ENCODE measurements around the gene TRUB1. TPM values are rescaled to one million over a fixed set of nuclear protein-coding genes. Genes with fewer than 3 reads are reported as not detected.
A peak's percentile ranks its signal among the peaks of the same experiment; 100 is the strongest.

The TRUB1 gene
- total and polyA plus RNA-seq, 2 of the 4 experiments (the other 2 are of a cell fraction): 9.1 to 17.9 TPM

GRCh38 chr10:114996542-114996941 is 58.5 kb downstream of the TRUB1 start:
- DNase-seq: peak; percentile 81

More at GRCh38 chr10:114996542-114996941, 58.5 kb downstream of the TRUB1 start:
- H3K4ac ChIP-seq (ENCODE audit: low read depth, low read length): no peak overlapping the region; the same call in 1 of the 2 replicates
- peak overlapping the region; percentile 63 for H2BK5ac ChIP-seq (ENCODE audit: low read depth, low read length, poor library complexity, severe bottlenecking)
- no peak overlapping the region for H3K56ac ChIP-seq (ENCODE audit: extremely low read depth, insufficient read depth, low read length)
- no CpG with 5 or more reads among the region's 4 CpGs for WGBS, 2 experiments (ENCODE audit: extremely low coverage in 2 of 2, insufficient read length in 1 of 2)
- H3K79me1 ChIP-seq (ENCODE audit: low read depth in 1 of 2, low read length in 2 of 2): no peaks in the 10 kb centered on the region; a peak in 1 of 4 replicates
- no peaks in the 10 kb centered on the region for H4K20me1 ChIP-seq (ENCODE audit: insufficient read depth, low read length)
- no peaks in the 10 kb centered on the region for H3K27me3 ChIP-seq (ENCODE audit: control insufficient read depth, insufficient read depth, low read length)
- H3K18ac ChIP-seq (ENCODE audit: low read depth, low read length): no peak overlapping the region; the same call in 1 of the 2 replicates
- no peaks in the 10 kb centered on the region for H3K36me3 ChIP-seq (ENCODE audit: control insufficient read depth, insufficient read depth, low read length)
- dilution Hi-C loops (cut with HindIII; ENCODE audit: low sequenced_read_pairs, unreplicated experiment) (no loop called here), in situ Hi-C loops (cut with MboI; ENCODE audit: low sequenced_read_pairs) (no loop called here), intact Hi-C loops (cut with micrococcal nuclease) (loop anchor here (1.0 to 10.0 kb wide), 2 partner anchors 58 to 122 kb away; partner anchors contain the start of gene TRUB1)
- no peak overlapping the region for H3K14ac ChIP-seq (replicated peaks; ENCODE audit: low read depth, low read length)
- ATAC-seq (ENCODE audit: low read depth): peak; percentile 56
- H3K9ac ChIP-seq (ENCODE audit: low read depth, low read length): no peak overlapping the region
- TF ChIP-seq NFE2L2 (IDR thresholded peaks at IDR 0.05; ENCODE audit: low read depth, low read length) (peak; percentile 64), RAD21 (IDR thresholded peaks at IDR 0.05; ENCODE audit: low read length) (no peak), POLR2A (IDR thresholded peaks at IDR 0.05; ENCODE audit: low read depth, low read length) (no peak), MAFK (IDR thresholded peaks at IDR 0.05; ENCODE audit: low read depth, low read length) (0 out of 2 replicates have a peak, but pooled peaks have one; percentile 16), RFX5 (IDR thresholded peaks at IDR 0.05; ENCODE audit: low read depth, low read length) (no peak), CEBPB (IDR thresholded peaks at IDR 0.05; ENCODE audit: low read depth, low read length) (no peak), USF2 (IDR thresholded peaks at IDR 0.05; ENCODE audit: low read depth, low read length) (no peak), ELK1 (IDR thresholded peaks at IDR 0.05; ENCODE audit: borderline replicate concordance, low read depth, low read length) (no peak), CTCF (conservative IDR thresholded peaks at IDR 0.05; ENCODE audit: low read depth, low read length) (no peak), BHLHE40 (IDR thresholded peaks at IDR 0.05; ENCODE audit: low read depth, low read length) (no peak), FOS (IDR thresholded peaks at IDR 0.05; ENCODE audit: low read depth, low read length) (peak; percentile 62; the same call in 1 of the 2 replicates), RCOR1 (IDR thresholded peaks at IDR 0.05; ENCODE audit: insufficient replicate concordance, low read length) (no peak)
- H2BK20ac ChIP-seq (ENCODE audit: low read depth, low read length): no peak overlapping the region
- no peak overlapping the region for H3K27ac ChIP-seq (ENCODE audit: insufficient read depth, low read length)
- no peak overlapping the region for H2BK120ac ChIP-seq (ENCODE audit: low read depth, low read length)
- no peak overlapping the region for H4K5ac ChIP-seq (ENCODE audit: low read depth, low read length)
- no peak overlapping the region for H2AK9ac ChIP-seq (replicated peaks; ENCODE audit: low read depth, low read length, poor library complexity)
- no peak overlapping the region for H2AFZ ChIP-seq (replicated peaks; ENCODE audit: low read length, poor library complexity)
- POLR2A ChIA-PET (ENCODE audit: unreplicated experiment): interaction anchor here (0.6 kb wide), 1 partner anchor 175 kb away, joined by 15 read pairs; the partner anchor contains the start of gene FHIP2A
- H2BK15ac ChIP-seq (ENCODE audit: low read depth, low read length): no peak overlapping the region
- no peak overlapping the region for H4K91ac ChIP-seq (ENCODE audit: insufficient read depth, low read depth, low read length)
- H2AK5ac ChIP-seq (ENCODE audit: low read depth, low read length): no peak overlapping the region
- CTCF ChIA-PET: interaction anchor here (1.0 to 1.3 kb wide), 2 partner anchors 39 to 65 kb away, joined by 4 read pairs; no protein-coding TSS in a partner anchor
- no peak overlapping the region for H3K23ac ChIP-seq (ENCODE audit: low read depth, low read length)
- no TSS peak for BruUV-seq (replicated peaks)
- H3K9me1 ChIP-seq (ENCODE audit: insufficient read depth, low read length): peaks cover 9% of the 10 kb centered on the region
- H3K9me3 ChIP-seq (ENCODE audit: control insufficient read depth, insufficient read depth, low read length): no peaks in the 10 kb centered on the region
- H4K8ac ChIP-seq (ENCODE audit: low read depth in 2 of 2, low read length in 2 of 2): no peak overlapping the region
- H3K4me2 ChIP-seq (ENCODE audit: low read depth, low read length): peak overlapping the region; percentile 49; the same call in 1 of the 2 replicates
- no peak overlapping the region for H3K4me3 ChIP-seq (ENCODE audit: insufficient read depth, low read depth, low read length)
- peaks cover 7% of the 10 kb centered on the region for H3K4me1 ChIP-seq (ENCODE audit: control insufficient read depth, insufficient read depth, low read length)
